Activated CD4-positive, alpha-beta T cell treated with anti-CD3 and anti-CD28 coated beads, Interleukin-2, amount 50 U/mL, for 24 hours (primary cell): Measurements from ENCODE around the gene LETM1.

Source experiments
- DNase-seq, 2 donors: peaks; one replicate each; pipeline ENCODE4 v3.0.0-alpha.2; 2020; ENCODE audit warnings: low read depth in 1 of 2, low spot score in 1 of 2

The LETM1 gene

DNA sequence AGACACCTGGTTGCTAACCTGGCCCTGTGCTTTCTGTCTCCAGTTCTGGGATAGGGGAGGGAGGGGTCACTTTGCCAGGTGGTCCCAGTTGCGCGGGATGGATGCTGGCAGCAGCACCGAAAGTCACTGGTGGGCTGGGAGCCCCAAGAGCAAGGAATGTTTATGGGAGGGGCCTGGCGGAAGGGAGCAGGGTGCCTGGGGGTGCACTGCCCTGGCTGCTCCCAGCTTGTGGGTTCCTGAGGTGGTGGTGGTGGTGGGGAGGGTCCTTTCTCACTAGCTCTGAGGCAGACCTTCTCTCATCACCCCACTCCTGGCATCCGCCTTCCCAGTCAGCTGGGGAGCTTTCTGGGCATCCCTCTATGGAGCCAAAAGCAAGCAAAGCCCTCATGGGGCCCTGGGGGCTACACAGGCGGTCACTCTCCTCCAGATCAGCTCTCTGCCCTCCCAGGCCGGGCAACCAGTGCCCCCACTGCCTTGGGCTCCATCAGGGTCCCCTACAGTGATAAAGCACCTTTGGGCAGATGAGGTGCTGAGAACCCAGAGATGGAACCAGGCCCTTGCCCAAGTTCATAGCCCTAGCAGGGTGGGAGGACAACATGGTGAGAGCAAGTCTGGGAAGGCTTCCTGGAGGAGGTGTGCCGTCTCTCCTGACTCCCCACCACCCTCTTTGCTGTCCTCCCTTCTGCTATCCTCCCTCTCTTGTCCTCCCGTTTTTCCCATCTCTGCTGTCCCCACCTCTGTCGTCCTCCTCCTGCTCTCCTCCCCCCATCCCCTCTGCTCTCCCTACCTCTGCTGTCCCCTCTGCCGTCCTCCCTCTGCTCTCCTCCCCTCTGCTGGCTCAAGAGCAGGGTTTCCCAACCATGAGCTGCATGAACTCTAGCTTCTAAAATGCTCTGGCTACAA, 46.9 kb downstream of the LETM1 start:
- DNase-seq: no peak

- DNase-seq: no peak
Measured at GRCh38 chr4:1808396-1808795, 47.6 kb downstream of the LETM1 start.

DNA sequence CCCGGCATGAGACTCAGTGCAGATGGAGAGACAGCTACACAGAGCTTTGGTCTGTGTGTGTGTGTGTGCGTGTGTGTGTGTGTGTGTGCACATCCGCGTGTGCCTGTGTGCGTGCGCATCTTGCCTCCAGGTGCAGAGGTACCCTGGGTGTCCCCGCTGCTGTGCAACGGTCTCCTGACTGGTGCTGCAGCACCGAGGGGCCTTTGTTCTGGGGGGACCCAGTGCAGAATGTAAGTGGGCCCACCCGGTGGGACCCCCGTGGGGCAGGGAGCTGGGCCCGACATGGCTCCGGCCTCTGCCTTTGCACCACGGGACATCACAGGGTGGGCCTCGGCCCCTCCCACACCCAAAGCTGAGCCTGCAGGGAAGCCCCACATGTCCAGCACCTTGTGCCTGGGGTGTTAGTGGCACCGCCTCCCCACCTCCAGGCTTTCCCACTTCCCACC, 48.6 kb downstream of the LETM1 start:
- DNase-seq: no peak

- DNase-seq: no peak
Measured at GRCh38 chr4:1806596-1807331, 49.2 kb downstream of the LETM1 start.

GRCh38 chr4:1806223-1806564, 49.8 kb downstream of the LETM1 start:
- DNase-seq: no peak

GRCh38 chr4:1805493-1806222, 50.3 kb downstream of the LETM1 start:
- DNase-seq: no peak

DNA sequence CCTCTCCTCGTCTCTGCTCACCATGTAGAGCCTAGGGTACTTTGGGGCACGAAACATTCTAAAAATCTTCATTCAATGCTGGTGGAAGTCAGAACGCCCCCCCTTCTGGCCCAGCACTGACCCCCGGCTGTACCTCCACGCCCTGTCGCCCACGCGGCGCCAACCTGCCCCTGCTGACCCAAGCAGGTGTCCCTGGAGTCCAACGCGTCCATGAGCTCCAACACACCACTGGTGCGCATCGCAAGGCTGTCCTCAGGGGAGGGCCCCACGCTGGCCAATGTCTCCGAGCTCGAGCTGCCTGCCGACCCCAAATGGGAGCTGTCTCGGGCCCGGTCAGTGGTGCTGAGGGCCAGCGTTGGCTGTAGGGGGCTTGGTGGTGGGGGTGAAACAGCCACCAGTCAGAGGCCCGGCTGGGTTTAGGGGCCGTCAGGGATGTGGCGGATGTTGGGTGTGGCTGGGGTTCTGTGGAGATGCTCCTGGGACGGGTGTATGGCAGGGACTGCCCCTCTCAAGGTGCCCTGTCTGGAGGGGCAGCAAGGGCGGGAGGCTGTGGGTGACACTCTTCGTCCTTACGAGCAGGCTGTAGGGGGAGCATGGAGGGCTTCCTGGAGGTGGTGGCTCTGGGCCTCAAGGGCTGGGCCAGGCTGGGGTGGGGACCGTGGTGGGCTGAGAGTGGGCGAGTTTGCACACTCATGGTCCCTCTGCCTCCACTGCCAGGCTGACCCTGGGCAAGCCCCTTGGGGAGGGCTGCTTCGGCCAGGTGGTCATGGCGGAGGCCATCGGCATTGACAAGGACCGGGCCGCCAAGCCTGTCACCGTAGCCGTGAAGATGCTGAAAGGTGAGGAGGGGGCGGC, 51.1 kb downstream of the LETM1 start:
- no peak for DNase-seq

DNA sequence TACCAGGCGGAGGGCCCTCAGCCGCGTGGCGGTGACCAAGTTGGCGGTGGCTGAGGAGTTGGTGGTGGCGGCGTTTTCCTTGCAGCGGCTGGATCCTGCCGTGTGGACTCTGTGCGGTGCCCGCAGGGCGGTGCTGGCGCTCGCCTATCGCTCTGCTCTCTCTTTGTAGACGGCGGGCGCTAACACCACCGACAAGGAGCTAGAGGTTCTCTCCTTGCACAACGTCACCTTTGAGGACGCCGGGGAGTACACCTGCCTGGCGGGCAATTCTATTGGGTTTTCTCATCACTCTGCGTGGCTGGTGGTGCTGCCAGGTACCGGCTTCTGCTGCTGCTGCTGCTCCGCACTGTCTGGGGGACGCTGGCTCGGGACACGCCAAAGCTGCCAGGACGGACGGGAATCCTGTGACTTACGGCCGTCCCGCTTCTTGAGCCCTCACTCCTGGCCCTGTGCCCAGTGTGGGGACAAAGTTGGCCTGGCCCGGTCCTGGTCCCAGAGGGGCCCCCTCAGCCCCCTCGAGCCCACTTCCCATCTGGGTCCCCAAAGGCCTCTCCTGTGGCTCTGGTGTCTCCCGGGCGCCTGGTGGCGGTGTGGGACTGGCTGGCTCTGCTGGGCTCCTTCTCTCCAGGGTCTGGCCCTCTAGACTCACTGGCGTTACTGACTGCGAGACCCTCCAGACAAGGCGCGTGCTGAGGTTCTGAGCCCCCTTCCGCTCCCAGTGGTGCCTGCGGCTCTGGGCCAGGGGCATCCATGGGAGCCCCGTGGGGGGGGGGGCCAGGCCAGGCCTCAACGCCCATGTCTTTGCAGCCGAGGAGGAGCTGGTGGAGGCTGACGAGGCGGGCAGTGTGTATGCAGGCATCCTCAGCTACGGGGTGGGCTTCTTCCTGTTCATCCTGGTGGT, 52.2 kb downstream of the LETM1 start:
- DNase-seq: no peak

DNA sequence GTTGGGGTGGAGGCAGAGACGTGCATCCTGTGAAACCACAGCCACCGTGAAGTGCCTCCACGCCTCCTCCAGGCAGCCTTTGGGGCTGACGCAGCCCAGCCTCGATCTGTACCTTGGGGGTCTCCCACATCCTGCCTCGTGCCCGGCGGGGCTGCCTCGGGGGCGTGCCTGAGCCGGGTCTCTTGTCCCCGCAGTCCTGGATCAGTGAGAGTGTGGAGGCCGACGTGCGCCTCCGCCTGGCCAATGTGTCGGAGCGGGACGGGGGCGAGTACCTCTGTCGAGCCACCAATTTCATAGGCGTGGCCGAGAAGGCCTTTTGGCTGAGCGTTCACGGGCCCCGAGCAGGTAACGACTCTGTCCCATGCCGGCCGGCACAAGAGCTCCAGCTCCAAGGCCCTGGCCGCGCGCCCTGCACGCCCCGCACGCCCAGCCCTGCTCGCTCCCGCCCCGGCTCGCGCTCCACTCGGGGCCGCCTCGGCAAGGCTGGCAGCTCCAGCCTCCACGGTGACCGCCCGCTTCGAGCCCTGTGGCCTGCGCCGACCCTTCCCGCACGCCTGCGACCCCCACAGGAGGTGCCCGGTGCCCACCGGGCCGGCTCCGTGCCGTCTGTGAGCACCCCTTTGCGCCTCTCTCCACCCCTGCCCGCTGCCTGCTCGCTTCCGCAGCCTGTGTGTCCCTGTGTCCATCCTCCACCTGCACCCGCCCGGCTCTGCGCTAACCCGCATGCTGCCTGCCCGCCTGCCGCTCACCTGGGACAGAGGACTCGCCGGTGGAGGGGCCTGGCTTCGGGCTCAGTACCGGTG, 53.0 kb downstream of the LETM1 start:
- DNase-seq: no peak

DNA sequence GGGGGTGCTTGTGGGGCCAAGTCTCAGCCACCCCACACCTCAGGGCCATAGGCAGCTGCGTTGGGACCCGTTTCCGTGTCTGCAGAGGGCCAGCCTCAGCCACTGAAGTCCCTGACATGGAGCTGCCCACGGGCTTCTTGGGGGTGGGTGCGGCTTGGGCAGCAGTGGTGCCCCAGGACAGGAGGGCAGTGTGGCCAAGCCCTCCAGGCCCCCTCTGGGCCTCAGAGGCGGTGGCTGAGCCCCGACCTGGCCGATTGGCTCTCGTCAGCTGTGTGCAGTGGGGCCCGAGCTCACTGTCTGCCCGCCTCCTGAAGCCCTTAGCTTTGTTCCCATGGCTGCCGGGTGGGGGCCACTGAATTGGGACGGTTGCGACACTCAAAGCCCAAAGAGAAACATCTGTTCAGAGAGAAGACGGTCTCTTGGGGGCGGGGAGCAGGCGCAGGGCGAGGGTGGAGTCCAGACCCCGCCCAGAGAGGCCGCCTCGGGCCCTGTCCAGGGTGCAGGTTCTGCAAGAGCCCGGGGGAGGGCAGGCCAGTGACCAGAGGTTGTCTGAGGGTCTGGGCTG, 53.7 kb downstream of the LETM1 start:
- no peak for DNase-seq

GRCh38 chr4:1801286-1801958, 54.5 kb downstream of the LETM1 start:
- no peak for DNase-seq

- no peak for DNase-seq
Measured at GRCh38 chr4:1800805-1801204, 55.2 kb downstream of the LETM1 start.

GRCh38 chr4:1799387-1800375, 56.3 kb downstream of the LETM1 start:
- no peak for DNase-seq

- DNase-seq: no peak
Measured at GRCh38 chr4:1798580-1799386, 57.2 kb downstream of the LETM1 start.

- DNase-seq: no peak
Measured at GRCh38 chr4:1797861-1798579, 57.9 kb downstream of the LETM1 start.
